Esophagus (tissue), 2 donors: Measurements from ENCODE around the gene SCGB3A2. TPM values are rescaled to one million over a fixed set of nuclear protein-coding genes. Genes with fewer than 3 reads are reported as not detected.
"Not testable (repeated sequence)": the region's sequence is repeated elsewhere in the genome, so short reads cannot be mapped to it uniquely, and the experiment has no call there.

ENCODE experiments used
- H3K27ac ChIP-seq, 2 donors: one replicate each; pipeline ENCODE4 v1.5.1; 2013; ENCODE audit warnings: low read depth in 2 of 2, mild to moderate bottlenecking in 2 of 2, inconsistent platforms in 1 of 2, low read length in 1 of 2, moderate library complexity in 1 of 2
- H3K27me3 ChIP-seq, 2 donors: one replicate each; pipeline ENCODE4 v1.6.1; 2013; ENCODE audit warnings: low read length in 2 of 2, control low read depth in 1 of 2, mild to moderate bottlenecking in 1 of 2; ENCODE audit not compliant: insufficient read depth in 2 of 2, control insufficient read depth in 1 of 2
- H3K36me3 ChIP-seq, 2 donors: one replicate each; pipeline ENCODE4 v1.6.1; 2013; ENCODE audit warnings: low read length in 1 of 2; ENCODE audit not compliant: control insufficient read depth in 2 of 2, insufficient read depth in 2 of 2
- H3K4me1 ChIP-seq, 2 donors: one replicate each; pipeline ENCODE4 v1.6.1; 2013; ENCODE audit warnings: low read length in 1 of 2; ENCODE audit not compliant: control insufficient read depth in 2 of 2, insufficient read depth in 2 of 2
- H3K4me3 ChIP-seq, 2 donors: one replicate each; pipeline ENCODE4 v1.5.1; 2013; ENCODE audit warnings: low read length in 2 of 2, mild to moderate bottlenecking in 2 of 2, low read depth in 1 of 2, moderate library complexity in 1 of 2
- H3K9me3 ChIP-seq, 2 donors: one replicate each; pipeline ENCODE4 v1.6.1; 2013; ENCODE audit warnings: mild to moderate bottlenecking in 2 of 2, low read depth in 1 of 2, low read length in 1 of 2, moderate library complexity in 1 of 2; ENCODE audit not compliant: control insufficient read depth in 2 of 2, insufficient read depth in 1 of 2
- WGBS, 2 donors: extraction: QIAGEN DNeasy Blood & Tissue Kit; methylation state at CpG; one replicate each; pipeline ENCODE4 v1.1.7; 2013; 5-methylcytosine and 5-hydroxymethylcytosine counted together
- polyA plus RNA-seq, 2 donors: library from polyadenylated mRNA; stranded (reverse); fragments of 200-250 nt; gene quantifications; one replicate each; pipeline ENCODE4 v1.2.3, GENCODE V29; 2013
- donor health status: healthy with polysubstance abuse.
- donor health status: Bipolar disorder and iron deficiency.

The SCGB3A2 gene
- polyA plus RNA-seq, 2 donors = 0.13 TPM; not detected in 1

DNA sequence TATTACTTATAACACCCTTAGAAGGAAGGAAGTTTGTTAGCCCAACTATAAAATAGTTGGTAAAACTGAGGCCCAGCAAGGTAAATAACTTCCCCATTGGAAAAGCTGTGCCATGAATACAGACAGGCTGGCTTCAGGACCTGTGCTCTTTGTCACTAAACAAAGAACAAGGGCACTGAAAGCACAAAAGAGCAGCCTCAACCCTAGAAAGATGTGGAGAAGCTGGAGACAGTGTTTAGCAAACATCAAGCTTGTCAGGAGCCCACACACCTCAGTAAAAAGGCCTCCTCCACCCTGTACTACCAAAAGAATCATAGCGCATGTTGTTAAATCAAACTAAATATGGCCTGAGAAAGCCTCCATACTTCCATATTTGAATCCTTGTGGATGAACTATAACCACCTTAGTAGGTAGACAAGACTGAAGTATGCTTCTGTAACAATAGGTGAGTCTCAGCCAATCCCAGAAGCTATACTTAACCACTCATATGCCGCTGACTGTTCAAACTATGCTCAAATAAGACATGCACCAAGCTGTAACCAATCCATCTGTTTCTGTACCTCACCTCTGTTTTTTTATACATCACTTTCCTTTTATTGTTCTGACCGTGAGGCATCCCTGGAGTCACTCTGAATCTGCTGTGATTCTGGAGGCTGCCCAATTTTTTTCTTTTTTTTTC is 18.4 kb upstream of the SCGB3A2 start:
- H3K4me3 ChIP-seq = no peak overlapping the region
- no peaks in the 10 kb centered on the region for H3K4me1 ChIP-seq
- 73 to 78% methylated on average over 3 of the region's 3 CpGs for WGBS, 2 donors
- no peak overlapping the region for H3K27ac ChIP-seq
- H3K9me3 ChIP-seq = no peaks in the 10 kb centered on the region
- H3K36me3 ChIP-seq = no peaks in the 10 kb centered on the region
- no peaks in the 10 kb centered on the region for H3K27me3 ChIP-seq

DNA sequence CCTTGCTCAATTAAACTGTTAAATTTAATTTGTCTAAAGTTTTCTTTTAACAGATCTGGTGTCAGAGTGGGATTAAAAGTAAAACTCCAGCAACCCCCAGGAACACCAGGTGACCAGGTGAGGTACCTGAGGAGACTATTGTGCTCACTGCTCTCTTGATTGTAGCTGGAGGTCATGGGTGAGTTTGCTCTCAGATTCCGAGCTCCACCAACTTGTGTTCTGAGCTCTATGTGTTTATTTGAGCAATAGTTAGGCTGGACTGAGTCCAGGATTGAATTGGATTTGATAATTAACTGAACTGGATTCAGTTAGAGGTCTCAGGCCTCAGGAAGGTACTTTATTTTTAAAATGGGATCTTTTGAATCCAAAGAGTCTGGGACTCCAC is 17.9 kb upstream of the SCGB3A2 start:
- 54 to 58% methylated on average over 1 of the region's 1 CpG for WGBS, 2 donors
- no peaks in the 10 kb centered on the region for H3K9me3 ChIP-seq
- H3K27me3 ChIP-seq = no peaks in the 10 kb centered on the region
- no peak overlapping the region for H3K4me3 ChIP-seq
- H3K36me3 ChIP-seq = no peaks in the 10 kb centered on the region
- no peak overlapping the region for H3K27ac ChIP-seq
- no peaks in the 10 kb centered on the region for H3K4me1 ChIP-seq

GRCh38 chr5:147863454-147864158 is 14.9 kb upstream of the SCGB3A2 start:
- 14 to 31% methylated on average over 3 of the region's 3 CpGs for WGBS, 2 donors

GRCh38 chr5:147869112-147869511 is 9.4 kb upstream of the SCGB3A2 start:
- H3K36me3 ChIP-seq = no peaks in the 10 kb centered on the region
- 42 to 50% methylated on average over 4 of the region's 4 CpGs for WGBS, 2 donors
- no peak overlapping the region for H3K4me3 ChIP-seq
- no peaks in the 10 kb centered on the region for H3K27me3 ChIP-seq
- H3K27ac ChIP-seq = peak overlapping the region in 1 of 2 donors; percentile 7
- no peaks in the 10 kb centered on the region for H3K4me1 ChIP-seq
- H3K9me3 ChIP-seq = no peaks in the 10 kb centered on the region

More at GRCh38 chr5:147863454-147864158, 14.9 kb upstream of the SCGB3A2 start:
- Histone ChIP-seq H3K4me3 (no peak overlapping the region), H3K36me3 (no peaks in the 10 kb centered on the region), H3K27me3 (no peaks in the 10 kb centered on the region), H3K9me3 (no peaks in the 10 kb centered on the region), H3K27ac (no peak overlapping the region), H3K4me1 (no peaks in the 10 kb centered on the region)

GRCh38 chr5:147869892-147870291 is 8.6 kb upstream of the SCGB3A2 start:
- H3K36me3 ChIP-seq, H3K27me3 ChIP-seq, H3K9me3 ChIP-seq, H3K4me3 ChIP-seq, H3K4me1 ChIP-seq, H3K27ac ChIP-seq: not testable (repeated sequence)
- 57 to 76% methylated on average over 5 to 6 of the region's 6 CpGs for WGBS, 2 donors

- not testable (repeated sequence) for H3K36me3 ChIP-seq, H3K4me1 ChIP-seq, H3K27me3 ChIP-seq, H3K4me3 ChIP-seq, H3K27ac ChIP-seq, H3K9me3 ChIP-seq
- WGBS, 2 donors = 94 to 95% methylated on average over 17 to 18 of the region's 18 CpGs
These were observed 6.4 kb upstream of the SCGB3A2 start for GRCh38 chr5:147871980-147872549.

- WGBS, 2 donors = 91 to 92% methylated on average over 16 of the region's 16 CpGs
- H3K27me3 ChIP-seq, H3K4me1 ChIP-seq, H3K27ac ChIP-seq, H3K4me3 ChIP-seq, H3K9me3 ChIP-seq, H3K36me3 ChIP-seq: not testable (repeated sequence)
These were observed 5.6 kb upstream of the SCGB3A2 start for GRCh38 chr5:147872744-147873435.

DNA sequence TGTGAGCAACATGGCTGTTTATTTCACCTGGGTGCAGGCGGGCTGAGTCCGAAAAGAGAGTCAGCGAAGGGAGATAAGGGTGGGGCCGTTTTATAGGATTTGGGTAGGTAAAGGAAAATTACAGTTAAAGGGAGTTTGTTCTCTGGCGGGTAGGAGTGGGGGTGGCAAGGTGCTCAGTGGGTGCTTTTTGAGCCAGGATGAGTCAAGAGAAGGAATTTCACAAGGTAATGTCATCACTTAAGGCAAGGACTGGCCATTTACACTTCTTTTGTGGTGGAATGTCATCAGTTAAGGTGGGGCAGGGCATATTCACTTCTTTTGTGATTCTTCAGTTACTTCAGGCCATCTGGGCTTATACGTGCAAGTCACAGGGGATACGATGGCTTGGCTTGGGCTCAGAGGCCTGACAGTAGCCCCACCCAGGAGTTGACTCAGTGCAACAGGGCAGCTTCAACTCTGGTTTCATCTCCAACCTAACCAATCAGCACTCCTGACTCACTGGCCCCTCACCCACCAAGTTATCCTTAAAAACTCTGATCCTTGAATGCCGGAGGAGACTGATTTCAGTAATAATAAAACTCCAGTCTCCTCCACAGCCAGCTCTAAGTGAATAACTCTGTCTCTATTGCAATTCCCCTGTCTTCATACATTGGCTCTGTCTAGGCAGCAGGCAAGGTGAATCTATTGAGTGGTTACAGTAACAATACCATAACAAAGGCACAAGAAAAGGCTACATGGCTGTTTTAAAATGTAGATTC is 4.2 kb upstream of the SCGB3A2 start:
- not testable (repeated sequence) for H3K9me3 ChIP-seq, H3K27ac ChIP-seq, H3K4me1 ChIP-seq, H3K4me3 ChIP-seq, H3K27me3 ChIP-seq, H3K36me3 ChIP-seq
- WGBS, 2 donors = 55 to 62% methylated on average over 5 of the region's 8 CpGs

- Histone ChIP-seq H3K36me3 (no peaks in the 10 kb centered on the region), H3K4me1 (no peaks in the 10 kb centered on the region), H3K9me3 (no peaks in the 10 kb centered on the region), H3K4me3 (no peak overlapping the region), H3K27ac (no peak overlapping the region), H3K27me3 (no peaks in the 10 kb centered on the region)
- 42 to 45% methylated on average over 3 of the region's 3 CpGs for WGBS, 2 donors
These were observed 3.6 kb upstream of the SCGB3A2 start for GRCh38 chr5:147874910-147875367.
